ENCODE data around the gene IL17RD.

Gene IL17RD

GRCh38 chr3:57065588-57065987, 99.6 kb downstream of the IL17RD start:
- DNase-seq (ENCODE audit: low read depth in 2 of 2): no peak

GRCh38 chr3:57064572-57064971, 100.6 kb downstream of the IL17RD start:
- DNase-seq (ENCODE audit: low read depth in 2 of 2): no peak

- no peak for DNase-seq (ENCODE audit: low read depth in 2 of 2)
Observed at GRCh38 chr3:57064001-57064400, 101.2 kb downstream of the IL17RD start.

GRCh38 chr3:57063032-57063431, 102.1 kb downstream of the IL17RD start:
- no peak for DNase-seq (ENCODE audit: low read depth in 2 of 2)

- no peak for DNase-seq (ENCODE audit: low read depth in 2 of 2)
Observed at GRCh38 chr3:57062101-57062631, 103.0 kb downstream of the IL17RD start.

GRCh38 chr3:57061556-57061955, 103.6 kb downstream of the IL17RD start:
- no peak for DNase-seq (ENCODE audit: low read depth in 2 of 2)

- DNase-seq (ENCODE audit: low read depth in 2 of 2): no peak
Observed at GRCh38 chr3:57060089-57060821, 104.9 kb downstream of the IL17RD start, which contains the start of gene SPATA12. Gene SPATA12 (plus strand): TSS chr3:57060664. CDS start chr3:57073695, 13,031 bp downstream.

GRCh38 chr3:57059411-57059810, 105.7 kb downstream of the IL17RD start:
- DNase-seq (ENCODE audit: low read depth in 2 of 2): no peak

GRCh38 chr3:57057351-57057750, 107.8 kb downstream of the IL17RD start:
- no peak for DNase-seq (ENCODE audit: low read depth in 2 of 2)

GRCh38 chr3:57053122-57053521, 112.0 kb downstream of the IL17RD start:
- no peak for DNase-seq (ENCODE audit: low read depth in 2 of 2)

GRCh38 chr3:57052662-57053061, 112.5 kb downstream of the IL17RD start:
- DNase-seq (ENCODE audit: low read depth in 2 of 2): no peak

- no peak for DNase-seq (ENCODE audit: low read depth in 2 of 2)
Observed at GRCh38 chr3:57048728-57049127, 116.4 kb downstream of the IL17RD start.

- DNase-seq (ENCODE audit: low read depth in 2 of 2): no peak
Observed at GRCh38 chr3:57048052-57048671, 117.0 kb downstream of the IL17RD start.

- DNase-seq (ENCODE audit: low read depth in 2 of 2): no peak
Observed at GRCh38 chr3:57046101-57046765, 118.9 kb downstream of the IL17RD start.

- no peak for DNase-seq (ENCODE audit: low read depth in 2 of 2)
Observed at GRCh38 chr3:57043518-57043917, 121.6 kb downstream of the IL17RD start.

GRCh38 chr3:57041674-57042073, 123.5 kb downstream of the IL17RD start:
- DNase-seq (ENCODE audit: low read depth in 2 of 2): no peak

All from activated CD4-positive, alpha-beta T cell treated with anti-CD3 and anti-CD28 coated beads for 24 hours (primary cell).